OCI-LY7 (cell line): ENCODE results near the gene KNG1. TPM values are rescaled to one million over a fixed set of nuclear protein-coding genes. Genes with fewer than 3 reads are reported as not detected.

Experiments
- BruUV-seq: library from RNA; stranded (reverse); fragments of 400-500 nt; replicated peaks from 2 replicates; lab custom pipeline; 2021; lab: Mats Ljungman, UMichigan
- CTCF ChIA-PET: fragments of 300-600 bp; sonication (Branson Sonifier 250); formaldehyde crosslinking; loops from one replicate; lab custom pipeline; 2022; ENCODE audit warnings: antibody characterized with exemption; ENCODE audit not compliant: unreplicated experiment; lab: Charles Lee
- POLR2A ChIA-PET: fragments of 300-600 bp; sonication (Branson Sonifier 250); formaldehyde crosslinking; loops from one replicate; lab custom pipeline; 2022; ENCODE audit warnings: antibody characterized with exemption; lab: Charles Lee
- DNase-seq: peaks from one replicate; pipeline ENCODE4 v3.0.0-alpha.2; 2015; ENCODE audit warnings: low spot score
- H2AFZ ChIP-seq: fragments of 200-600 bp; sonication (generic), shearing (Covaris generic); 2 replicates; pipeline ENCODE4 v1.6.1; 2014; ENCODE audit warnings: mild to moderate bottlenecking, antibody characterized with exemption, low read length, moderate library complexity
- H3K27ac ChIP-seq: fragments of 200-600 bp; sonication (generic); 2 replicates; pipeline ENCODE4 v1.5.1; 2014; ENCODE audit warnings: mixed run types, low read depth, mild to moderate bottlenecking, moderate library complexity, low read length, inconsistent platforms; ENCODE audit not compliant: poor library complexity, severe bottlenecking
- H3K36me3 ChIP-seq: fragments of 200-600 bp; sonication (generic); 2 replicates; pipeline ENCODE4 v1.6.1; 2014; ENCODE audit warnings: mild to moderate bottlenecking, antibody characterized with exemption, low read length, moderate library complexity, mixed read lengths; ENCODE audit not compliant: insufficient read depth
- H3K4me1 ChIP-seq: fragments of 200-600 bp; sonication (generic); 2 replicates; pipeline ENCODE4 v1.5.1; 2014; ENCODE audit warnings: mild to moderate bottlenecking, low read length; ENCODE audit not compliant: insufficient read depth, poor library complexity, severe bottlenecking
- H3K4me2 ChIP-seq: fragments of 200-600 bp; sonication (generic); 2 replicates; pipeline ENCODE4 v1.6.1; 2014; ENCODE audit warnings: mild to moderate bottlenecking, low read length
- H3K4me3 ChIP-seq: fragments of 200-600 bp; sonication (generic); 2 replicates; pipeline ENCODE4 v1.5.1; 2014; ENCODE audit warnings: mild to moderate bottlenecking, low read depth, low read length; ENCODE audit not compliant: poor library complexity, severe bottlenecking
- H3K79me2 ChIP-seq: fragments of 200-600 bp; sonication (generic); 2 replicates; pipeline ENCODE4 v1.6.1; 2016; ENCODE audit warnings: low read depth, mild to moderate bottlenecking, low read length, moderate library complexity, mixed read lengths; ENCODE audit not compliant: insufficient read depth
- H3K9me2 ChIP-seq: fragments of 200-600 bp; sonication (generic); 2 replicates; pipeline ENCODE4 v1.6.1; 2016; ENCODE audit warnings: mild to moderate bottlenecking, low read length, mixed read lengths; ENCODE audit not compliant: insufficient read depth
- H3K9me3 ChIP-seq: fragments of 200-600 bp; sonication (generic); 2 replicates; pipeline ENCODE4 v1.6.1; 2014; ENCODE audit warnings: mild to moderate bottlenecking, mixed run types, low read length, mixed read lengths
- H4K20me1 ChIP-seq: fragments of 200-600 bp; sonication (generic); 2 replicates; pipeline ENCODE4 v1.6.1; 2014; ENCODE audit warnings: mild to moderate bottlenecking, antibody characterized with exemption, low read length, moderate library complexity, mixed read lengths; ENCODE audit not compliant: insufficient read depth
- CTCF ChIP-seq: fragments of 200-600 bp; sonication (generic); conservative IDR thresholded peaks from 2 replicates; pipeline ENCODE4 v1.5.1; 2014; ENCODE audit warnings: mild to moderate bottlenecking, antibody characterized with exemption, low read length, moderate library complexity, mixed read lengths
- EZH2phosphoT487 ChIP-seq: fragments of 200-600 bp; sonication (generic); IDR thresholded peaks from 2 replicates; pipeline ENCODE4 v1.6.1; 2018; ENCODE audit warnings: low read depth, borderline replicate concordance, mild to moderate bottlenecking, mixed run types, antibody characterized with exemption, low read length, moderate library complexity, mixed read lengths
- intact Hi-C: fragments of 100-400 bp; cut with micrococcal nuclease; formaldehyde crosslinking; loops from one replicate; pipeline ENCODE4 v1.10.0; 2022; ENCODE audit not compliant: unreplicated experiment
- total RNA-seq, 2 experiments: library from RNA; depleted of rRNA in 1 of 2; stranded (reverse); fragments of >200 nt in 1 of 2; shearing (Covaris generic) in 1 of 2; gene quantifications; 2 replicates each; pipeline ENCODE4 v1.2.3, GENCODE V29; 2014 to 2022

The KNG1 gene
- total RNA-seq, 2 experiments from 2014 or later, result not detected

DNA sequence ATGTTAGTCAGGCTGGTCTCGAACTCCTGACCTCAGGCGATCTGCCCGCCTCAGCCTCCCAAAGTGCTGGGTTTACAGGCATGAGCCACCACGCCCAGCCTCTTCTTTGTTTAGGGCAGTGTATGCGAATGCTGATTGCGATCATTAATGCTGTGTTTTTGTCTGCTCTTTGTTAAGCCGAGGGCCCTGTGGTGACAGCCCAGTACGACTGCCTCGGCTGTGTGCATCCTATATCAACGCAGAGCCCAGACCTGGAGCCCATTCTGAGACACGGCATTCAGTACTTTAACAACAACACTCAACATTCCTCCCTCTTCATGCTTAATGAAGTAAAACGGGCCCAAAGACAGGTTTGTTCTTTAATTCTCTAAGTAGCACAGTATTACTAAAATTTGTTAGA lies 7.8 kb downstream of the KNG1 start:
- intact Hi-C loops, result no loop called here
- Histone ChIP-seq H3K79me2 (no peaks in the 10 kb centered on the region), H3K4me3 (no peak overlapping the region), H2AFZ (no peak overlapping the region), H3K9me2 (no peaks in the 10 kb centered on the region), H4K20me1 (no peaks in the 10 kb centered on the region), H3K9me3 (no peaks in the 10 kb centered on the region), H3K4me1 (no peaks in the 10 kb centered on the region), H3K4me2 (no peak overlapping the region), H3K27ac (no peak overlapping the region), H3K36me3 (no peaks in the 10 kb centered on the region)
- TF ChIP-seq CTCF (no peak), EZH2phosphoT487 (no peak)
- ChIA-PET POLR2A (no interaction called here), CTCF (no interaction called here)
- no peak for DNase-seq
- no TSS peak for BruUV-seq

DNA sequence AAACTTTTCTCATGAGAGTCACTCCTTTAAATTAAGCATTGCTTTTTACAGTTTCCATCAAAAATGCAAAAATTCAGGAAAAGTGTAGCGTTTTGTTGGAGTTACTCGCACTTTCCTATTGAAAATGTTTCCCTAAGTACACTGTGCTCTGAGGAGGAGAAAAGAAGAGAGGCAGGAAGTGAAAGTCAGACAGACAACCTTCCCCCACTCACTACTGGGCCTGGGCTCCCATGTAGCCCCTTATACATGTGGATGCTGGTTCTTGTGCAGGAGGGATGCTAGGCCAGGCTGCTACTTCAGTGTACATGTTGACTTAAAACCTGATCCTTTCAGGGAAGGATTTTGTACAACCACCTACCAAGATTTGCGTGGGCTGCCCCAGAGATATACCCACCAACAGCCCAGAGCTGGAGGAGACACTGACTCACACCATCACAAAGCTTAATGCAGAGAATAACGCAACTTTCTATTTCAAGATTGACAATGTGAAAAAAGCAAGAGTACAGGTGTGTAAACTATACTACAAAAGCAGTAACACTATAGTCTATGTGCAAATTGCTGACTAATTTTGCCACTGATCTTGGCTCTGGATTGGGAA lies 15.1 kb downstream of the KNG1 start:
- H3K27ac ChIP-seq, result no peak overlapping the region
- no peak for DNase-seq
- H3K4me3 ChIP-seq, result no peak overlapping the region
- H3K4me1 ChIP-seq, result no peaks in the 10 kb centered on the region
- H2AFZ ChIP-seq, result no peak overlapping the region
- ChIA-PET CTCF (no interaction called here), POLR2A (no interaction called here)
- H4K20me1 ChIP-seq, result no peaks in the 10 kb centered on the region
- no peak for TF ChIP-seq CTCF
- no peak for TF ChIP-seq EZH2phosphoT487
- no peaks in the 10 kb centered on the region for H3K9me3 ChIP-seq
- intact Hi-C loops, result no loop called here
- no peaks in the 10 kb centered on the region for H3K36me3 ChIP-seq
- no peaks in the 10 kb centered on the region for H3K9me2 ChIP-seq
- no TSS peak for BruUV-seq
- H3K4me2 ChIP-seq, result no peak overlapping the region
- H3K79me2 ChIP-seq, result no peaks in the 10 kb centered on the region

DNA sequence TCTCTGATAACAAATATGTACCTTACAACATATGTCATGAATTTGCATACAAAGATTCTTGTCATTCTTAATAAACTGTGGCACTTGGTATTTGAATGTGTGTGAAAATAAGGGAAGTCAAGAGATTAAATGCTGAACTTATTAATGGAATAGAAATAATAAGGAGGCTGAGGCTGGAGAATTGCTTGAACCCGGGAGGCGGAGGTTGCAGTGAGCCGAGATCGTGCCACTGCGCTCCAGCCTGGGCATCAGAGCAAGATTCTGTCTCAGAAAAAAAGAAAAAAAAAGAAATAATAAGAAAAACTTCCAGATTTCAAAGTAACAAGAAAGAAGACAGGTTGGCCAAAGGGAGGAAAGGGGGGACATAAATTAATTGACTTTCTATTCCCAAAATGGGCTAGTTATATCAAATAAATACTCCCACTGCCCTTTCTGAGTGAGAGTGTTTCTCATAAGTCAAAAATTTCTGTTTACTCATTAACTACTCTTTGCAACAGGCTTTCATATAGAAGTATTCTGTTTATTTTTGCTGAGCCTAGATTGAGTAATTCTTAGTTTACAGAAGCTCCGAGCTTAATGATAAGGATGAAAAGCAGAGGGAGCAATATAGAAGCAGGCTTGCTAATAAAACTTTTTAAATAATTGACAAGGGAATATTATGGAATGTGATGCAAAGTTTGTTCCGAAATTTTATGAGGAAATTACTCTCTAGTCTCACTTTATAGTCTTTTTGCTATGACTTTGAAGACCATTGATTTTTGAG lies 25.6 kb downstream of the KNG1 start:
- H4K20me1 ChIP-seq, result no peaks in the 10 kb centered on the region
- H3K27ac ChIP-seq, result no peak overlapping the region
- H2AFZ ChIP-seq, result no peak overlapping the region
- no peaks in the 10 kb centered on the region for H3K9me2 ChIP-seq
- no peak overlapping the region for H3K4me2 ChIP-seq
- intact Hi-C loops, result no loop called here
- no TSS peak for BruUV-seq
- no peaks in the 10 kb centered on the region for H3K9me3 ChIP-seq
- no peaks in the 10 kb centered on the region for H3K4me1 ChIP-seq
- DNase-seq, result no peak
- H3K79me2 ChIP-seq, result no peaks in the 10 kb centered on the region
- ChIA-PET POLR2A (no interaction called here), CTCF (no interaction called here)
- no peak for TF ChIP-seq EZH2phosphoT487
- no peak for TF ChIP-seq CTCF
- H3K4me3 ChIP-seq, result no peak overlapping the region
- no peaks in the 10 kb centered on the region for H3K36me3 ChIP-seq
